HepG2 (cell line): Measurements from ENCODE around the gene RNU1-2. TPM values are rescaled to one million over a fixed set of nuclear protein-coding genes. Genes with fewer than 3 reads are reported as not detected.

Source experiments
- ATAC-seq: fragments of 200-7000 bp; cut with Tn5 transposase; 3 replicates; pipeline ENCODE4 v1.9.1; 2020; ENCODE audit warnings: mild to moderate bottlenecking, moderate library complexity
- BruUV-seq: library from RNA; stranded (reverse); fragments of 400-500 nt; replicated peaks from 2 replicates; lab custom pipeline; 2021; lab: Mats Ljungman, UMichigan
- CTCF ChIA-PET: fragments of 300-600 bp; formaldehyde crosslinking; extraction: SDS; loops from one replicate; lab custom pipeline; 2021; ENCODE audit warnings: low total read pairs, inconsistent platforms, low intra/inter-chr PET ratio; lab: Yijun Ruan, JAX
- POLR2A ChIA-PET: fragments of 350-600 bp; sonication (Branson Sonifier 250); formaldehyde crosslinking; loops from one replicate; lab custom pipeline; 2020; ENCODE audit warnings: antibody characterized with exemption, inconsistent platforms; lab: Yijun Ruan, JAX
- DNase-seq: peaks from one replicate; pipeline ENCODE4 v3.0.0-alpha.2; 2015; ENCODE audit warnings: low spot score
- FAIRE-seq: peaks from 3 replicates; lab custom pipeline; 2011; peaks lifted over from hg19 to GRCh38; lab: Jason Lieb, UNC
- H2AFZ ChIP-seq: one replicate; pipeline ENCODE4 v1.6.1; 2011; ENCODE audit warnings: low read length, inconsistent platforms
- H3K27ac ChIP-seq: fragments of 300-600 bp; 3 replicates; pipeline ENCODE4 v1.8.0; 2011; ENCODE audit warnings: mixed run types, mild to moderate bottlenecking, mixed read lengths, low read length, inconsistent platforms; ENCODE audit not compliant: insufficient read depth; ENCODE audit errors: extremely low read length
- H3K27me3 ChIP-seq, 2 experiments: fragments of 200-600 bp in 1 of 2; 2 replicates in 1 of 2; 3 replicates in 1 of 2; pipeline versions ENCODE4 v1.6.0 to v1.8.0; 2011; ENCODE audit warnings: low read length in 2 of 2, mild to moderate bottlenecking in 2 of 2, moderate library complexity in 2 of 2, inconsistent platforms in 1 of 2; ENCODE audit not compliant: insufficient read depth in 2 of 2, control insufficient read depth in 1 of 2
- H3K36me3 ChIP-seq, 2 experiments: fragments of 200-600 bp in 1 of 2; replicated peaks in 1 of 2; 2 replicates in 1 of 2; 3 replicates in 1 of 2; pipeline versions ENCODE4 v1.5.1 to v1.8.0; 2011; ENCODE audit warnings: low read length in 2 of 2, inconsistent platforms in 1 of 2; ENCODE audit not compliant: insufficient read depth in 2 of 2, control insufficient read depth in 1 of 2
- H3K4me1 ChIP-seq: 2 replicates; pipeline ENCODE4 v1.5.1; 2012; ENCODE audit warnings: low read length, inconsistent platforms; ENCODE audit not compliant: insufficient read depth
- H3K4me2 ChIP-seq: 2 replicates; pipeline ENCODE4 v1.6.0; 2011; ENCODE audit warnings: low read depth, low read length, inconsistent platforms
- H3K4me3 ChIP-seq, 3 experiments: fragments of 200-600 bp in 1 of 3; sonication (generic), shearing (Covaris generic) in 1 of 3; replicated peaks in 1 of 3; 2 replicates each; pipeline ENCODE4 v1.5.1; 2011 to 2016; ENCODE audit warnings: low read length in 3 of 3, inconsistent platforms in 2 of 3, low read depth in 2 of 3, mild to moderate bottlenecking in 2 of 3, control low read depth in 1 of 3, mixed read lengths in 1 of 3; ENCODE audit not compliant: insufficient read depth in 1 of 3
- H3K79me2 ChIP-seq: one replicate; pipeline ENCODE4 v1.6.1; 2011; ENCODE audit warnings: low read length, inconsistent platforms; ENCODE audit not compliant: insufficient read depth
- H3K9ac ChIP-seq: 2 replicates; pipeline ENCODE4 v1.6.0; 2011; ENCODE audit warnings: mild to moderate bottlenecking, low read depth, low read length, inconsistent platforms; ENCODE audit not compliant: insufficient read depth
- H3K9me3 ChIP-seq: 2 replicates; pipeline ENCODE4 v1.5.1; 2012; ENCODE audit warnings: mild to moderate bottlenecking, low read length
- H4K20me1 ChIP-seq: 2 replicates; pipeline ENCODE4 v1.6.0; 2011; ENCODE audit warnings: inconsistent platforms, mild to moderate bottlenecking, low read length, moderate library complexity; ENCODE audit not compliant: insufficient read depth
- FOXO1 ChIP-seq: sonication (generic); formaldehyde crosslinking; IDR thresholded peaks from 2 replicates; pipeline ENCODE4 v1.4.0; 2020; ENCODE audit warnings: missing genetic modification reagents
- MEIS2 ChIP-seq: sonication (generic); formaldehyde crosslinking; IDR thresholded peaks from 2 replicates; pipeline ENCODE4 v1.9.0; 2021; ENCODE audit warnings: mild to moderate bottlenecking, missing genetic modification reagents
- RNF219 ChIP-seq: sonication (generic); formaldehyde crosslinking; IDR thresholded peaks from 2 replicates; pipeline ENCODE4 v1.5.0; 2020; ENCODE audit warnings: mild to moderate bottlenecking, missing genetic modification reagents
- YEATS2 ChIP-seq: sonication (generic); formaldehyde crosslinking; IDR thresholded peaks from 2 replicates; pipeline ENCODE4 v1.4.0; 2020; ENCODE audit warnings: missing genetic modification reagents, borderline replicate concordance
- ZSCAN20 ChIP-seq: sonication (generic); formaldehyde crosslinking; IDR thresholded peaks from 2 replicates; pipeline ENCODE4 v1.4.0; 2020; ENCODE audit warnings: missing genetic modification reagents, mild to moderate bottlenecking, borderline replicate concordance
- WGBS: methylation state at CpG from one replicate; pipeline ENCODE4 v1.1.6; 2017; ENCODE audit warnings: low lambda C conversion rate; 5-methylcytosine and 5-hydroxymethylcytosine counted together
- in situ Hi-C: cut with HindIII; loops from 2 replicates; pipeline ENCODE4 v1.10.0; 2017; ENCODE audit warnings: low pct_unique_long_range_greater_than_20kb; ENCODE audit not compliant: extremely low pct_ligation_motif_present
- intact Hi-C: fragments of 100-400 bp; cut with micrococcal nuclease; formaldehyde crosslinking; loops from one replicate; pipeline ENCODE4 v1.10.0; 2022; ENCODE audit not compliant: unreplicated experiment
- polyA plus RNA-seq, 8 experiments: library from polyadenylated mRNA; depleted of rRNA in 3 of 8; stranded (reverse) in 7 of 8; unstranded in 1 of 8; fragments of >200 nt; fragmentation: Illumina TruSeq in 4 of 8; extraction: Trizol in 4 of 8; gene quantifications; 2 replicates each; pipeline versions ENCODE4 v1.2.1 to v1.2.3, GENCODE V29; 2011 to 2016; ENCODE audit warnings: low read depth in 4 of 8, missing spikeins in 1 of 8, mixed read lengths in 1 of 8; ENCODE audit not compliant: insufficient read depth in 1 of 8
- total RNA-seq, 5 experiments: library from RNA; depleted of rRNA; stranded (reverse); fragments of >200 nt; fragmentation: Illumina TruSeq; extraction: Trizol; gene quantifications; 2 replicates each; pipeline ENCODE4 v1.2.3, GENCODE V29; 2016; ENCODE audit warnings: low read depth in 1 of 5
- TF ChIP-seq, protein P1 (sequence below): sonication (generic); formaldehyde crosslinking; IDR thresholded peaks from 2 replicates; pipeline ENCODE4 v1.4.0; 2020; ENCODE audit warnings: missing genetic modification reagents
- TF ChIP-seq, protein P2 (sequence below): sonication (generic); formaldehyde crosslinking; conservative IDR thresholded peaks from 2 replicates; pipeline ENCODE4 v1.8.1; 2023; ENCODE audit warnings: missing genetic modification reagents

RNU1-2 gene
- total and polyA plus RNA-seq, 2 of the 13 experiments (the other 11 are each of a cell fraction or from before 2014, with no cell fraction given) = under 0.01 to 11,018 TPM

DNA sequence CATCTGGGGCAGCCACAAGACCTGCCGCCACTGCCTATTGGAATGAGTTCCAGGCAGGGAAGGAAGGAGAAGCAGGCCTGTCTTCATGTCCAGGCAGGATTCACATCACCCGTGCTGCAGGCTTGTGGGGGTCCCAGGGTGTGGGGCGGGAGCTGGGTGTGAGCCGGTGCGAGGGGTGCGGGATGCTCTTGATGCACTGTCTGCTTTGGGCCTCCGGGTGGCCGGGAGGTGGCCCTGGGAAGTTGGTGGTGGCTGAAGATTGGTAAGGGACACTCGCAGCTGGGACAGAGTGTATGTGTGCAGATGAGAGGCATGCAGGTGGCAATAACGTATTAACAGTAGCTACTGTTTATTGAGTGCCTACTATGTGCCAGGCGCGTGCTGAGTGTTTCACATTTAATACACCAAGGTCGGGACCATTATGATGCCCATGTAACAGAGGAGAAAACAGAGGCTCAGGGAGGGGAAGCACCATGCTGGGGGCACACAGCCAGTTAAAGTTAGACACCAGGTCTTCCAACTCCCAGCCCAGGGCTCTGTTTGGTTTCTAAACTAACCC lies 29.2 kb downstream of the RNU1-2 start (continued):
- no peak for TF ChIP-seq FOXO1
- TF ChIP-seq YEATS2 (CRISPR knock-in tag) = no peak

DNA sequence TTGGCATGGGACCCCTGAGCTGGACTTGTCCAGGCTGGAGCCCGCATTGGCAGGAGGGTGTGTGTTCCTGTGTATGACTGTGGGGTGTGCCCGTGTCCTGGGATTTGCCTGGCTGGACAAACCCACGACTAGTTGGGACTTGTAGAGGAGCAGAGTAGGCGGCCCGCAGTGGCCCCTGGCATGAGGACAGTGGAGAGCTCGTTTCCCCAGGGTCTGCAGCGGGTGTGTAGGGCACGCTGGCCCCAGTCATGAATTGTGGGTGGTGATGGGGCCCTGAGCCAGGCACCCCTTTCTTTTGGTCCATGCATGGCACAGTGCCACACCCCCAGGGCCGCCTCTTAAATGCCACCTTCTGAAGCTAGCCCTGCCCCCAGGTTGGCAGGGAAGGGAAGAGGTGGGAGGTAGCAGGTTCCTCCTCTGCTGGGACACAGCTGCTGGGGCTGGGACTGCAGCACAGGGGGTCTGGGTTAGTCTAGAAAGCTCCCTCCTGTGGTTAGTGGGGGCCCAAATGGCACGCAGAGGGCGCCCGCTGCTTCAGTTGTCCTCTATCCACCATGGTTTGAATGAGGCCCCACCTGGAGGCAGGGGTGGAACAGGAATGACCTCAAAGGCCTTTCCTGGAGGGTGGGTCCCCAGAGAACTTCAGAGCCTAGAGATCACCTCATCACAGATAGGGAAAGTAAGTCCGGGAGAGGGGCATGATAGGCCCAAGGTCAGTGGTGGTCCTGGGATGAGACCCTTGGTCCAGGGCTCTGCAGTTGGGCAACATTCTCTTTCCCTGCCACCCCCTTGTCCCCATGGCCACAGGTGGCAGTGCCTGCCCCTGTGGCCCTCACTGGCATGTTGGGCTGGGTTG lies 30.1 kb downstream of the RNU1-2 start:
- no peaks in the 10 kb centered on the region; a peak in 2 of 5 replicates for H3K27me3 ChIP-seq
- TF ChIP-seq, protein P1, sequence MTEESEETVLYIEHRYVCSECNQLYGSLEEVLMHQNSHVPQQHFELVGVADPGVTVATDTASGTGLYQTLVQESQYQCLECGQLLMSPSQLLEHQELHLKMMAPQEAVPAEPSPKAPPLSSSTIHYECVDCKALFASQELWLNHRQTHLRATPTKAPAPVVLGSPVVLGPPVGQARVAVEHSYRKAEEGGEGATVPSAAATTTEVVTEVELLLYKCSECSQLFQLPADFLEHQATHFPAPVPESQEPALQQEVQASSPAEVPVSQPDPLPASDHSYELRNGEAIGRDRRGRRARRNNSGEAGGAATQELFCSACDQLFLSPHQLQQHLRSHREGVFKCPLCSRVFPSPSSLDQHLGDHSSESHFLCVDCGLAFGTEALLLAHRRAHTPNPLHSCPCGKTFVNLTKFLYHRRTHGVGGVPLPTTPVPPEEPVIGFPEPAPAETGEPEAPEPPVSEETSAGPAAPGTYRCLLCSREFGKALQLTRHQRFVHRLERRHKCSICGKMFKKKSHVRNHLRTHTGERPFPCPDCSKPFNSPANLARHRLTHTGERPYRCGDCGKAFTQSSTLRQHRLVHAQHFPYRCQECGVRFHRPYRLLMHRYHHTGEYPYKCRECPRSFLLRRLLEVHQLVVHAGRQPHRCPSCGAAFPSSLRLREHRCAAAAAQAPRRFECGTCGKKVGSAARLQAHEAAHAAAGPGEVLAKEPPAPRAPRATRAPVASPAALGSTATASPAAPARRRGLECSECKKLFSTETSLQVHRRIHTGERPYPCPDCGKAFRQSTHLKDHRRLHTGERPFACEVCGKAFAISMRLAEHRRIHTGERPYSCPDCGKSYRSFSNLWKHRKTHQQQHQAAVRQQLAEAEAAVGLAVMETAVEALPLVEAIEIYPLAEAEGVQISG = no peak
- TF ChIP-seq MEIS2 (CRISPR knock-in tag) = no peak
- TF ChIP-seq ZSCAN20 = no peak
- TF ChIP-seq, protein P2, sequence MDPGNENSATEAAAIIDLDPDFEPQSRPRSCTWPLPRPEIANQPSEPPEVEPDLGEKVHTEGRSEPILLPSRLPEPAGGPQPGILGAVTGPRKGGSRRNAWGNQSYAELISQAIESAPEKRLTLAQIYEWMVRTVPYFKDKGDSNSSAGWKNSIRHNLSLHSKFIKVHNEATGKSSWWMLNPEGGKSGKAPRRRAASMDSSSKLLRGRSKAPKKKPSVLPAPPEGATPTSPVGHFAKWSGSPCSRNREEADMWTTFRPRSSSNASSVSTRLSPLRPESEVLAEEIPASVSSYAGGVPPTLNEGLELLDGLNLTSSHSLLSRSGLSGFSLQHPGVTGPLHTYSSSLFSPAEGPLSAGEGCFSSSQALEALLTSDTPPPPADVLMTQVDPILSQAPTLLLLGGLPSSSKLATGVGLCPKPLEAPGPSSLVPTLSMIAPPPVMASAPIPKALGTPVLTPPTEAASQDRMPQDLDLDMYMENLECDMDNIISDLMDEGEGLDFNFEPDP (CRISPR knock-in tag) = no peak
- TF ChIP-seq RNF219 (CRISPR knock-in tag) = no peak
- TF ChIP-seq, all 625 proteins: peak for 0
- POLR2A ChIA-PET = no interaction called here
- CTCF ChIA-PET = no interaction called here
- no peaks in the 10 kb centered on the region for H4K20me1 ChIP-seq
- H3K4me3 ChIP-seq = no peak overlapping the region
- peaks cover 8% of the 10 kb centered on the region; the same call in 1 of the 2 replicates for H3K4me1 ChIP-seq
- no peak overlapping the region for H3K27ac ChIP-seq
- H2AFZ ChIP-seq = no peak overlapping the region
- 52% methylated on average over 6 of the region's 13 CpGs for WGBS
- no peak for ATAC-seq
- H3K9ac ChIP-seq = no peak overlapping the region
- no peak for FAIRE-seq
- H3K36me3 ChIP-seq = no peaks in the 10 kb centered on the region
- intact Hi-C loops (no loop called here), in situ Hi-C loops (no loop called here)
- no peaks in the 10 kb centered on the region for H3K9me3 ChIP-seq
- BruUV-seq = no TSS peak
- H3K4me2 ChIP-seq = no peak overlapping the region
- DNase-seq = no peak
- no peaks in the 10 kb centered on the region for H3K79me2 ChIP-seq
